OCI-LY1 (cell line): ENCODE results near the gene ABLIM1.

Experiments used
- EZH2 ChIP-seq: fragments of 200-600 bp; sonication (generic), shearing (Covaris generic); IDR thresholded peaks from 2 replicates; pipeline ENCODE4 v1.8.0; 2017; ENCODE audit warnings: borderline replicate concordance, mixed run types, mild to moderate bottlenecking, antibody characterized with exemption, low read length, moderate library complexity, mixed read lengths
- TF ChIP-seq, protein P1 (sequence below): fragments of 200-600 bp; sonication (generic), shearing (Covaris generic); IDR thresholded peaks from 2 replicates; pipeline ENCODE4 v1.5.1; 2017; ENCODE audit warnings: mild to moderate bottlenecking, antibody characterized with exemption, low read length, moderate library complexity, mixed read lengths

DNA sequence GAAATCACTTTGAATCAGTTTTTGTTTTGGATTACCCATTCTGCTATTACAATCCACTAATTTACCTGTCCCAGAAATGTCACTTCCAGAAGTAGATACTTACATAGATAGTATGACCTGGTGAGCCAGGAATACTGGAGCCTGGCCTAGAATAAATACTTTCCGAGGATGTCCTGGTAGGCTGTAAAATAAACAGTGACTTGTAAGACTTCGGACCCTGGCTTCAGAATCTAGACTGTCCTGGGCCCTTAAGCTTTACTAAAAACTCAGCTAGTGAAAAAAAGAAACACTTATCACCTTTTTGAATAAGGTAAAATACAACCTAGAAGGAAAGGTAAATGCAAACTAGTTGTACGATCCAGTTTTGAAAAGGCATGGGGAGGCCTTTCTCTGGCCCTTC lies 184.3 kb downstream of the ABLIM1 start:
- TF ChIP-seq, protein P1, sequence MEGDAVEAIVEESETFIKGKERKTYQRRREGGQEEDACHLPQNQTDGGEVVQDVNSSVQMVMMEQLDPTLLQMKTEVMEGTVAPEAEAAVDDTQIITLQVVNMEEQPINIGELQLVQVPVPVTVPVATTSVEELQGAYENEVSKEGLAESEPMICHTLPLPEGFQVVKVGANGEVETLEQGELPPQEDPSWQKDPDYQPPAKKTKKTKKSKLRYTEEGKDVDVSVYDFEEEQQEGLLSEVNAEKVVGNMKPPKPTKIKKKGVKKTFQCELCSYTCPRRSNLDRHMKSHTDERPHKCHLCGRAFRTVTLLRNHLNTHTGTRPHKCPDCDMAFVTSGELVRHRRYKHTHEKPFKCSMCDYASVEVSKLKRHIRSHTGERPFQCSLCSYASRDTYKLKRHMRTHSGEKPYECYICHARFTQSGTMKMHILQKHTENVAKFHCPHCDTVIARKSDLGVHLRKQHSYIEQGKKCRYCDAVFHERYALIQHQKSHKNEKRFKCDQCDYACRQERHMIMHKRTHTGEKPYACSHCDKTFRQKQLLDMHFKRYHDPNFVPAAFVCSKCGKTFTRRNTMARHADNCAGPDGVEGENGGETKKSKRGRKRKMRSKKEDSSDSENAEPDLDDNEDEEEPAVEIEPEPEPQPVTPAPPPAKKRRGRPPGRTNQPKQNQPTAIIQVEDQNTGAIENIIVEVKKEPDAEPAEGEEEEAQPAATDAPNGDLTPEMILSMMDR = no peak
- TF ChIP-seq EZH2 = no peak
